SK-N-SH treated with all-trans-retinoic acid at 6 μM for 48 hours (cell line): ENCODE measurements around the gene MYO16.

ENCODE experiments used
- ATAC-seq: fragments of 200-7000 bp; cut with Tn5 transposase; 3 replicates; pipeline ENCODE4 v1.9.1; 2020; ENCODE audit warnings: mild to moderate bottlenecking, moderate library complexity
- ARNTL ChIP-seq: fragments of 450-650 bp; formaldehyde crosslinking; IDR thresholded peaks from 2 replicates; pipeline ENCODE4 v1.5.0; 2020; ENCODE audit warnings: low read depth, mild to moderate bottlenecking, moderate library complexity, borderline replicate concordance
- BACH2 ChIP-seq: fragments of 250-450 bp; sonication (Bioruptor Pico); IDR thresholded peaks from 2 replicates; pipeline ENCODE4 v1.9.0; 2021; ENCODE audit warnings: mild to moderate bottlenecking, borderline replicate concordance
- CREB5 ChIP-seq: fragments of 250-450 bp; sonication (Bioruptor Pico); IDR thresholded peaks from 2 replicates; pipeline ENCODE4 v1.5.1; 2020; ENCODE audit warnings: low read depth, mild to moderate bottlenecking, moderate library complexity
- CSDC2 ChIP-seq: fragments of 250-450 bp; sonication (Bioruptor Pico); IDR thresholded peaks from 2 replicates; pipeline ENCODE4 v1.5.0; 2020; ENCODE audit warnings: mild to moderate bottlenecking, moderate library complexity
- CSRNP3 ChIP-seq: fragments of 250-450 bp; sonication (Bioruptor Pico); IDR thresholded peaks from 2 replicates; pipeline ENCODE4 v1.5.1; 2021; ENCODE audit warnings: mild to moderate bottlenecking, moderate library complexity
- ESRRG ChIP-seq: fragments of 250-450 bp; sonication (Bioruptor Pico); IDR thresholded peaks from 2 replicates; pipeline ENCODE4 v1.6.1; 2021; ENCODE audit warnings: mild to moderate bottlenecking
- GLIS3 ChIP-seq: fragments of 250-450 bp; sonication (Bioruptor Pico); IDR thresholded peaks from 2 replicates; pipeline ENCODE4 v1.5.0; 2020; ENCODE audit warnings: mild to moderate bottlenecking, moderate library complexity
- OSR1 ChIP-seq: fragments of 250-450 bp; sonication (Bioruptor Pico); IDR thresholded peaks from 2 replicates; pipeline ENCODE4 v1.8.0; 2022; ENCODE audit warnings: moderate library complexity, mild to moderate bottlenecking, inconsistent platforms
- PATZ1 ChIP-seq: fragments of 250-450 bp; sonication (Bioruptor Pico); IDR thresholded peaks from 2 replicates; pipeline ENCODE4 v1.8.0; 2020; ENCODE audit warnings: mild to moderate bottlenecking, moderate library complexity, borderline replicate concordance
- PPARA ChIP-seq: fragments of 250-450 bp; sonication (Bioruptor Pico); IDR thresholded peaks from 2 replicates; pipeline ENCODE4 v1.5.0; 2020; ENCODE audit warnings: mild to moderate bottlenecking, borderline replicate concordance
- RARB ChIP-seq: fragments of 250-450 bp; sonication (Bioruptor Pico); IDR thresholded peaks from 2 replicates; pipeline ENCODE4 v1.8.0; 2021; ENCODE audit warnings: mild to moderate bottlenecking, moderate library complexity
- TCF4 ChIP-seq: fragments of 250-450 bp; sonication (Bioruptor Pico); IDR thresholded peaks from 2 replicates; pipeline ENCODE4 v1.8.0; 2021; ENCODE audit warnings: mild to moderate bottlenecking, moderate library complexity, borderline replicate concordance
- TOX ChIP-seq: fragments of 250-450 bp; sonication (Bioruptor Pico); IDR thresholded peaks from 2 replicates; pipeline ENCODE4 v1.8.0; 2021; ENCODE audit warnings: mild to moderate bottlenecking, moderate library complexity, borderline replicate concordance
- TSHZ2 ChIP-seq: fragments of 250-450 bp; sonication (Bioruptor Pico); IDR thresholded peaks from 2 replicates; pipeline ENCODE4 v1.5.0; 2020; ENCODE audit warnings: mild to moderate bottlenecking, moderate library complexity
- ZC3H10 ChIP-seq: fragments of 250-450 bp; sonication (Bioruptor Pico); IDR thresholded peaks from 2 replicates; pipeline ENCODE4 v1.5.1; 2021; ENCODE audit warnings: mild to moderate bottlenecking, moderate library complexity
- ZFP3 ChIP-seq: fragments of 250-450 bp; sonication (Bioruptor Pico); IDR thresholded peaks from 2 replicates; pipeline ENCODE4 v1.5.0; 2020; ENCODE audit warnings: mild to moderate bottlenecking, moderate library complexity
- ZFP30 ChIP-seq: fragments of 450-650 bp; formaldehyde crosslinking; IDR thresholded peaks from 2 replicates; pipeline ENCODE4 v1.5.0; 2022; ENCODE audit warnings: mild to moderate bottlenecking, moderate library complexity
- ZNF565 ChIP-seq: fragments of 450-650 bp; formaldehyde crosslinking; conservative IDR thresholded peaks from 2 replicates; pipeline ENCODE4 v1.5.0; 2020; ENCODE audit warnings: low read depth, mild to moderate bottlenecking, moderate library complexity
- ZNF70 ChIP-seq: fragments of 450-650 bp; formaldehyde crosslinking; IDR thresholded peaks from 2 replicates; pipeline ENCODE4 v1.5.0; 2020; ENCODE audit warnings: mild to moderate bottlenecking, moderate library complexity
- ZNF8 ChIP-seq: fragments of 450-650 bp; formaldehyde crosslinking; IDR thresholded peaks from 2 replicates; pipeline ENCODE4 v1.5.0; 2020; ENCODE audit warnings: mild to moderate bottlenecking, moderate library complexity

MYO16 gene

DNA sequence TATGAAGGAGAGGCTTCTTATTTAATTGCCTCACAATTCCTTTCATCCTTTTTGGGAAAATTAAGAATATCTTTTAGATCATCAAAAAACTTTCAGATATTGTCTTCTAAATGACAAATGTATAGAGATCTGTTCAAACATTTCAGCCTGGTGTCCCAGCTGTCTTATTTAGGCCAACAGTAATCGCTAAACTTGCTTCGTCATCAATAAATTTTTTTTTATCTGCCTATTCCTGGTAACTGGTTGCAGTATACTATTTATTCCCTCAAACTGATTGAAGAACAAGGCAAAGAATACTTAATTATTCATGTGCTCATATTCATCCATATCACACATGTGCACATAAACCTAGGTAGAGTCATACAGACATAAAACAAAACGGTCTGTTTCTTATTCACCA, 5.3 kb upstream of the MYO16 start (continued):
- TF ChIP-seq CSRNP3 (CRISPR knock-in tag) (no peak), PPARA (CRISPR knock-in tag) (no peak), OSR1 (no peak)
- TF ChIP-seq, all 23 proteins: peak for 0

DNA sequence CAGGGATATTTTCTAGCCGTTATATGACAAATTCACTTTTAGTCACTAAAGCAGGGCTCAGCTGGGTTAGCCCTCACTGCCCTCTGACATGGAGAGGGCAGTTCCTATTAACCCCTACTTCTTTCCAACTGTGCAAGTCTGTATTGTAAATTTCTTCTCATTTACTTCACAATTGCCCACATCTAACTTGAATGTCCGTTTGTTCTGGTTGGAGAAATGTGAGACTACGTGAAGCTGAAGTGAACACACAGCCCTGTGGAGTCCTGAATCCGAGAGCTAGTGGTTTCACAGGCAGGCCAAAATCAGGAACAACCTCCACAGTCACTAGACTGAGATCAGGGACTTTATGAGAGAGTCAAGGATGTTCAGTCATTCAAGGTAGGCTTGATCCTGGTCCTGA, 4.4 kb upstream of the MYO16 start:
- TF ChIP-seq ARNTL (CRISPR knock-in tag) = no peak
- no peak for ATAC-seq

DNA sequence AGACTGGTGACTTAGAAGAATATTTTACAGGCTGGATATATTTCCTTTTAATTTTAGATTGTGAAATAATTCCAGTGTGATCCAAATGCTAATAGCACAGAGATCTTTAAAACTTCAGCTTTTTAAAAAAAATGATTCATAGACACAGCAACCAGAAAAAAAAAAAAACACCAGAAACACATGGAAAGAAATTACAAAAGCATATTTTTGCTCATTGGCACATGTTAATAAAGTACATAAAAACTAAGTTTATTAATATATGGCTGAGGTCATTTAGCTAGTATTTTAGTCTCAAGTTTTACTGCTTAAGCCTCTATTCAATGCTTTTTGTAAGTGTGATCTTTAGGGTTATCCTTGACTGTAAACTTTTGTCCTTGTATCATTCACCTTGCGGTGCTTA, 577 bp downstream of the MYO16 start:
- no peak for ATAC-seq
- no peak for TF ChIP-seq BACH2 (CRISPR knock-in tag)

DNA sequence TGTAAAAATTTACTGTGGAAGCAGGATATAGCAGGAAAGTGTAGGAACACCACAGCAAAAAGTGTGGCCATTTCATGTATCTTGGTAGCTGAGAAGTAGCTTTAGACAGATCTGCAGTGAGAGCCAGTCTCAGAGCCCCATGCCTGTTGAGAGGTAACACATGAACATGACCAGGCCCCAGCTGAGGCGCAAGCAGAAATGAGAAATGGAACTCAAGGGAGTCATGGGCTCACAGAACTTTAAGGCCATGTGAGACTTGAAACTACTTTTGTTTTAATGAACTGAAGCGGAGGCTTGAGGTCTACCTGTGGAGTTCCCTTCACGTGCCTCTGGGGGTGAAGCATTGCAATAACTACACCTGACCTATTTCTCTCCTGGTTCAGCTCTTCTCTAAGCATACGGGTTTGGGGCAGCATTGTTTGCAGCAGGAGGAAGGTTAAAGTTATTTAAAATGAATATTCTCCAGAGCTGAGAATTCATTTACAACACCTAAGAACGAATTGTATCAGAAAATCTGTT, 3.3 kb downstream of the MYO16 start:
- ATAC-seq = no peak
- no peak for TF ChIP-seq RARB
- TF ChIP-seq ZFP30 = no peak
- TF ChIP-seq TCF4 (CRISPR knock-in tag) = no peak
- no peak for TF ChIP-seq TSHZ2 (CRISPR knock-in tag)
- TF ChIP-seq ZNF8 (CRISPR knock-in tag) = no peak
- TF ChIP-seq CREB5 (CRISPR knock-in tag) = no peak
- TF ChIP-seq ZFP3 = no peak
- TF ChIP-seq BACH2 (CRISPR knock-in tag) = no peak
- no peak for TF ChIP-seq ARNTL (CRISPR knock-in tag)
- TF ChIP-seq ZNF565 (CRISPR knock-in tag) = no peak
- TF ChIP-seq CSRNP3 (CRISPR knock-in tag) = no peak
- no peak for TF ChIP-seq PPARA (CRISPR knock-in tag)
- no peak for TF ChIP-seq PATZ1 (CRISPR knock-in tag)
- TF ChIP-seq, all 23 proteins: peak for 0

DNA sequence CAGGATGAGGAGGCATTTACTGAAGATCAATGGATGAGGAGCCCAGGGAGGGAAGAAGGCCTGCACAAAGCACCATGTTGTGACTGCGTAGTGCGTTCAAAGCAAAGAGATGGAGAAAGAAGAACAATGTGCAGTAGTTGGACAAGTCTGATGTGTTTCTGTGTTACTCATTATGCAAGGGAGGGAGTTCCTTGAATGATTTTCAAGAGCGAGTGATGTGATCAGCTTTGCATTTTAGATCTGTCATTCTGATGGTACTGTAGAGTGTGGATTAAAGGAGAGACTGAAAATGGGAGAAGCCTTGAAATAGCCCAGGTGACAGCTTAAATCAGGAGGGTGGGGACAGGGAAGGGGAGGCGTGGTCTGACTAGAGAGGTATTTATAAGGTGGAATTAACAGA, 9.5 kb downstream of the MYO16 start:
- no peak for ATAC-seq
- TF ChIP-seq ZNF565 (CRISPR knock-in tag) = no peak
- no peak for TF ChIP-seq ZC3H10 (CRISPR knock-in tag)
- TF ChIP-seq BACH2 (CRISPR knock-in tag) = no peak
- TF ChIP-seq ZNF8 (CRISPR knock-in tag) = no peak
- TF ChIP-seq ARNTL (CRISPR knock-in tag) = no peak
- no peak for TF ChIP-seq GLIS3 (CRISPR knock-in tag)
- TF ChIP-seq ESRRG (CRISPR knock-in tag) = no peak
- TF ChIP-seq TOX (CRISPR knock-in tag) = no peak
- no peak for TF ChIP-seq PATZ1 (CRISPR knock-in tag)
- TF ChIP-seq CSDC2 (CRISPR knock-in tag) = no peak
- no peak for TF ChIP-seq OSR1
- no peak for TF ChIP-seq ZNF70
- TF ChIP-seq TSHZ2 (CRISPR knock-in tag) = no peak
- TF ChIP-seq PPARA (CRISPR knock-in tag) = no peak
- no peak for TF ChIP-seq ZFP3
